Peyer's patch (tissue), 4 donors: ENCODE data around the gene TTC6.

Experiments used
- POLR2A ChIP-seq, 2 donors: fragments of 450-650 bp; IDR thresholded peaks; one replicate each; pipeline ENCODE4 v1.5.1; 2017; ENCODE audit warnings: antibody characterized with exemption in 2 of 2, mild to moderate bottlenecking in 2 of 2, moderate library complexity in 2 of 2
- TF ChIP-seq, protein P1 (sequence below), 6 experiments: fragments of 450-650 bp in 4 of 6; fragments of 200-600 bp in 2 of 6; sonication (generic) in 1 of 6; IDR thresholded peaks; one replicate each; pipeline ENCODE4 v1.5.1; 2017 to 2019; ENCODE audit warnings: antibody characterized with exemption in 6 of 6, mild to moderate bottlenecking in 3 of 6, moderate library complexity in 1 of 6

DNA sequence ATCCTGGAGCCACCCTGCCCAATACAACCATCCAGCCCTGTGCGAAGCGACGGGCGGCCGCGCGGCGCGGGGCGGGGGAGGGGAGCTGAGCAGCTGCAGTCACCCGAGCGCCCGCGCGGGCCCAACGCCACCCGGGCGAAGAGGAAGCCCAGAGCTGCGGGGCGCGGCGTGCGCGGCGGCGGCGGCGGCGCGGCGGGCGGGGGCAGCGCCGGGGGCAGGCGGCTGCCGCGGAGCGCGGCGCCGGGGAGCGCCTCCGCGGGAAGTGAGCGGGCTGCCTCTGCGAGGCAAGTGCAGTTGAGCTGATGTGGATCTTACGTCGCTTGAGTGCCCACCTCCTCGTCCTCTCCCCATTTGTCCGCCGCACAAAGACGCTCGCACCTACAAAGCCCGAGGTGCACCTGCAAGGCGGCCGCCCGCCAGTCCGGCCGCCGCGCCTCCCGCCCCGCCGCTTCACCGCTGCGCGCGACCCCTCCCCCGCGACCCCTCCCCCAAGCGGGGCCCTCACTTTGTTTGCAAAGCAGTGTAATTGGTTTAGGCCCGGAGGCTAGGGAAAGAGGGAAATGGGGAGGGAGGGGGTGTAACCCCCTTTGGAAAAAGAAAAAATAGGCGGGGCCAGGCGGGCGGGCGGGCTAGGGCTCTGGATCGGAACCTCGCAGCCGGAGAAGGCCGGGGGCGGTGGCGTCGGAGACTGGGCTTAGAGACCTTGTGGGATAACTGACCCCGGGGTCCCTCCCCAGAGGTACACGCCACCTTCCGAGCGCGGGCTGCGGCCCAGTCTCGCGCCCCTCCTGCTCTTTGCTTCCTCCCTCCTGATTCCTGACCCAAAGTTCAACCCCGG is at the start of gene TTC6, which contains the start of gene FOXA1:
- peak in 1 of 2 donors; percentile 38 for TF ChIP-seq POLR2A (IDR thresholded peaks at IDR 0.05)
- TF ChIP-seq, protein P1, sequence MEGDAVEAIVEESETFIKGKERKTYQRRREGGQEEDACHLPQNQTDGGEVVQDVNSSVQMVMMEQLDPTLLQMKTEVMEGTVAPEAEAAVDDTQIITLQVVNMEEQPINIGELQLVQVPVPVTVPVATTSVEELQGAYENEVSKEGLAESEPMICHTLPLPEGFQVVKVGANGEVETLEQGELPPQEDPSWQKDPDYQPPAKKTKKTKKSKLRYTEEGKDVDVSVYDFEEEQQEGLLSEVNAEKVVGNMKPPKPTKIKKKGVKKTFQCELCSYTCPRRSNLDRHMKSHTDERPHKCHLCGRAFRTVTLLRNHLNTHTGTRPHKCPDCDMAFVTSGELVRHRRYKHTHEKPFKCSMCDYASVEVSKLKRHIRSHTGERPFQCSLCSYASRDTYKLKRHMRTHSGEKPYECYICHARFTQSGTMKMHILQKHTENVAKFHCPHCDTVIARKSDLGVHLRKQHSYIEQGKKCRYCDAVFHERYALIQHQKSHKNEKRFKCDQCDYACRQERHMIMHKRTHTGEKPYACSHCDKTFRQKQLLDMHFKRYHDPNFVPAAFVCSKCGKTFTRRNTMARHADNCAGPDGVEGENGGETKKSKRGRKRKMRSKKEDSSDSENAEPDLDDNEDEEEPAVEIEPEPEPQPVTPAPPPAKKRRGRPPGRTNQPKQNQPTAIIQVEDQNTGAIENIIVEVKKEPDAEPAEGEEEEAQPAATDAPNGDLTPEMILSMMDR (IDR thresholded peaks at IDR 0.05), result peak in 2 of 6 experiments; percentile 14 to 28
